Esophagus squamous epithelium (tissue), 5 donors: Measurements from ENCODE around the gene SAC3D1. TPM values are rescaled to one million over a fixed set of nuclear protein-coding genes. Genes with fewer than 3 reads are reported as not detected.

Source experiments
- DNase-seq: peaks from one replicate; lab custom pipeline; 2025; lab: John Stamatoyannopoulos, UW
- H3K27ac ChIP-seq, 4 donors: fragments of 200-600 bp; sonication (generic); one replicate each; pipeline ENCODE4 v1.5.1; 2016 to 2019; ENCODE audit warnings: mild to moderate bottlenecking in 1 of 4
- H3K27me3 ChIP-seq, 4 donors: fragments of 200-600 bp; sonication (generic); 1 replicate in 3 of 4; 2 replicates in 1 of 4; pipeline versions ENCODE4 v1.5.1 to v1.6.0; 2017 to 2021; ENCODE audit warnings: antibody characterized with exemption in 1 of 4
- H3K36me3 ChIP-seq, 3 donors: fragments of 200-600 bp; sonication (generic); one replicate each; pipeline ENCODE4 v1.5.1; 2016 to 2019
- H3K4me1 ChIP-seq, 3 donors: fragments of 200-600 bp; sonication (generic); one replicate each; pipeline ENCODE4 v1.5.1; 2017 to 2019
- H3K4me3 ChIP-seq, 4 donors: fragments of 200-600 bp; sonication (generic); 1 replicate in 3 of 4; 2 replicates in 1 of 4; pipeline ENCODE4 v1.5.1; 2016 to 2019; ENCODE audit warnings: mild to moderate bottlenecking in 2 of 4, moderate library complexity in 1 of 4
- H3K9me3 ChIP-seq, 3 donors: fragments of 200-600 bp; sonication (generic); one replicate each; pipeline ENCODE4 v1.5.1; 2016 to 2019
- CTCF ChIP-seq, 6 experiments: fragments of 450-650 bp in 4 of 6; fragments of 200-600 bp in 2 of 6; sonication (generic) in 2 of 6; IDR thresholded peaks; one replicate each; pipeline ENCODE4 v1.5.1; 2016 to 2019; ENCODE audit warnings: antibody characterized with exemption in 6 of 6, mild to moderate bottlenecking in 4 of 6, moderate library complexity in 4 of 6
- POLR2A ChIP-seq, 4 donors: fragments of 450-650 bp; IDR thresholded peaks; one replicate each; pipeline ENCODE4 v1.6.1; 2017; ENCODE audit warnings: antibody characterized with exemption in 4 of 4, mild to moderate bottlenecking in 4 of 4, moderate library complexity in 3 of 4
- WGBS, 2 donors: methylation state at CpG; one replicate each; pipeline ENCODE4 v1.1.5; 2018; 5-methylcytosine and 5-hydroxymethylcytosine counted together
- intact Hi-C: fragments of 100-400 bp; cut with DNase I; formaldehyde crosslinking; loops from one replicate; pipeline ENCODE4 v1.15.0; 2022
- total RNA-seq, 4 donors: library from RNA; depleted of rRNA; stranded (reverse); fragments of >200 nt; gene quantifications; one replicate each; pipeline ENCODE4 v1.1.0, GENCODE V29; 2016
- donor health status: DM: yes; HTN: yes; CAD: no.

The SAC3D1 gene
- total RNA-seq, 4 donors from 2014 or later = 9.2 to 19.0 (median 15.1) TPM

- 90 to 100% methylated on average over 2 of the region's 2 CpGs for WGBS, 2 donors
- Histone ChIP-seq H3K9me3 (no peaks in the 10 kb centered on the region), H3K36me3 (peaks cover 8 to 87% (median 43%) of the 10 kb centered on the region in 3 donors), H3K27ac (no peak overlapping the region), H3K4me3 (no peak overlapping the region), H3K4me1 (peaks cover 0 to 3% (median 0%) of the 10 kb centered on the region in 3 donors), H3K27me3 (no peaks in the 10 kb centered on the region)
- intact Hi-C loops = no loop called here
- no peak for DNase-seq
- no peak for TF ChIP-seq POLR2A (IDR thresholded peaks at IDR 0.05)
- no peak for TF ChIP-seq CTCF (IDR thresholded peaks at IDR 0.05)
These were observed 6.6 kb upstream of the SAC3D1 start for GRCh38 chr11:65034423-65034822.

- H3K4me1 ChIP-seq = peaks cover 0 to 10% (median 5%) of the 10 kb centered on the region in 3 donors
- intact Hi-C loops = no loop called here
- TF ChIP-seq CTCF (IDR thresholded peaks at IDR 0.05) (no peak), POLR2A (IDR thresholded peaks at IDR 0.05) (no peak)
- no peak overlapping the region for H3K4me3 ChIP-seq
- no peak for DNase-seq
- H3K36me3 ChIP-seq = peaks cover 8 to 93% (median 43%) of the 10 kb centered on the region in 3 donors
- H3K27me3 ChIP-seq = no peaks in the 10 kb centered on the region
- H3K9me3 ChIP-seq = no peaks in the 10 kb centered on the region
- H3K27ac ChIP-seq = no peak overlapping the region
- 74 to 79% methylated on average over 4 to 6 of the region's 11 CpGs for WGBS, 2 donors
These were observed 5.4 kb upstream of the SAC3D1 start for GRCh38 chr11:65035579-65035978.

- Histone ChIP-seq H3K4me3 (no peak overlapping the region), H3K9me3 (no peaks in the 10 kb centered on the region), H3K27me3 (no peaks in the 10 kb centered on the region), H3K4me1 (peaks cover 6 to 17% (median 8%) of the 10 kb centered on the region in 3 donors), H3K27ac (no peak overlapping the region), H3K36me3 (peaks cover 8 to 80% (median 40%) of the 10 kb centered on the region in 3 donors)
- 78 to 80% methylated on average over 5 to 6 of the region's 6 CpGs for WGBS, 2 donors
- TF ChIP-seq POLR2A (IDR thresholded peaks at IDR 0.05) (no peak), CTCF (IDR thresholded peaks at IDR 0.05) (no peak)
- intact Hi-C loops = no loop called here
- DNase-seq = no peak
These were observed 4.1 kb upstream of the SAC3D1 start for GRCh38 chr11:65036931-65037330.

GRCh38 chr11:65040520-65040846, 527 bp upstream of the SAC3D1 start:
- TF ChIP-seq POLR2A (IDR thresholded peaks at IDR 0.05) (no peak), CTCF (IDR thresholded peaks at IDR 0.05) (no peak)
- H3K9me3 ChIP-seq = no peaks in the 10 kb centered on the region
- intact Hi-C loops = no loop called here

GRCh38 chr11:65042891-65043290, 1.9 kb downstream of the SAC3D1 start:
- Histone ChIP-seq H3K27me3 (no peaks in the 10 kb centered on the region), H3K4me3 (no peak overlapping the region), H3K4me1 (peaks cover 18 to 62% (median 29%) of the 10 kb centered on the region in 3 donors), H3K27ac (no peak overlapping the region), H3K9me3 (no peaks in the 10 kb centered on the region), H3K36me3 (peaks cover under 1 to 35% (median 6%) of the 10 kb centered on the region in 3 donors)
- DNase-seq = no peak
- 48 to 59% methylated on average over 4 to 5 of the region's 6 CpGs for WGBS, 2 donors
- TF ChIP-seq CTCF (IDR thresholded peaks at IDR 0.05) = no peak
- no peak for TF ChIP-seq POLR2A (IDR thresholded peaks at IDR 0.05)
- intact Hi-C loops = no loop called here

More at GRCh38 chr11:65040520-65040846, 527 bp upstream of the SAC3D1 start:
- Histone ChIP-seq H3K27me3 (no peaks in the 10 kb centered on the region), H3K36me3 (peaks cover 10 to 57% (median 15%) of the 10 kb centered on the region in 3 donors), H3K4me1 (peaks cover 10 to 42% (median 22%) of the 10 kb centered on the region in 3 donors), H3K4me3 (peak overlapping the region; percentile 73 to 89 (median 80)), H3K27ac (peak overlapping the region; percentile 88 to 98 (median 94))
- DNase-seq = no peak
- WGBS, 2 donors = 7 to 8% methylated on average over 7 of the region's 7 CpGs
